ENCODE data around the gene ZSCAN12. TPM values are rescaled to one million over a fixed set of nuclear protein-coding genes. Genes with fewer than 3 reads are reported as not detected.

ZSCAN12 gene
- total RNA-seq, 2 experiments from 2014 or later, result 2.0 to 2.3 TPM

GRCh38 chr6:28429781-28430180 lies 30.2 kb upstream of the ZSCAN12 start:
- Mint-ChIP-seq H3K4me3 (no peak overlapping the region), H3K9me3 (no peaks in the 10 kb centered on the region), H3K4me1 (ENCODE audit: low read depth) (peaks cover 16% of the 10 kb centered on the region), H3K27ac (no peak overlapping the region), H3K36me3 (ENCODE audit: low read depth) (peaks cover 4% of the 10 kb centered on the region), H3K27me3 (no peaks in the 10 kb centered on the region)
- no peak for TF ChIP-seq CTCF (IDR thresholded peaks at IDR 0.05)
- DNase-seq (no peak), ATAC-seq (ENCODE audit: poor library complexity) (no peak)
- Histone ChIP-seq H3K27me3 (ENCODE audit: control insufficient read depth in 1 of 2, insufficient read depth in 2 of 2, low read length in 2 of 2) (no peaks in the 10 kb centered on the region), H3K4me1 (ENCODE audit: insufficient read depth, low read length) (peaks cover 2% of the 10 kb centered on the region), H3K36me3 (ENCODE audit: insufficient read depth, low read length) (no peaks in the 10 kb centered on the region), H3K4me3 (ENCODE audit: low read length) (no peak overlapping the region), H3K27ac (ENCODE audit: low read depth in 1 of 2, low read length in 2 of 2) (no peak overlapping the region), H3K9me3 (ENCODE audit: control insufficient read depth in 1 of 2, insufficient read depth in 1 of 2, low read length in 2 of 2) (no peaks in the 10 kb centered on the region)
- ChIA-PET POLR2A (no interaction called here), CTCF (no interaction called here)
- intact Hi-C loops (cut with DNase I, micrococcal nuclease), result no loop called here

GRCh38 chr6:28425944-28426541 lies 26.5 kb upstream of the ZSCAN12 start:
- H3K36me3 Mint-ChIP-seq (ENCODE audit: low read depth), result no peaks in the 10 kb centered on the region
- no peaks in the 10 kb centered on the region for H3K9me3 ChIP-seq (ENCODE audit: control insufficient read depth in 1 of 2, insufficient read depth in 1 of 2, low read length in 2 of 2)
- H3K4me3 ChIP-seq (ENCODE audit: low read length), result no peak overlapping the region
- ChIA-PET CTCF (no interaction called here), POLR2A (interaction anchor here (0.6 kb wide), 1 partner anchor 12 kb away, joined by 3 read pairs; no protein-coding TSS in a partner anchor)
- H3K27me3 Mint-ChIP-seq, result no peaks in the 10 kb centered on the region
- peaks cover 16% of the 10 kb centered on the region for H3K4me1 Mint-ChIP-seq (ENCODE audit: low read depth)
- no peak for DNase-seq
- H3K36me3 ChIP-seq (ENCODE audit: insufficient read depth, low read length), result no peaks in the 10 kb centered on the region
- peak overlapping the region; percentile 70 for H3K27ac Mint-ChIP-seq
- no peak for TF ChIP-seq CTCF (IDR thresholded peaks at IDR 0.05)
- peak overlapping the region in 1 of 2 donors; percentile 14 for H3K27ac ChIP-seq (ENCODE audit: low read depth in 1 of 2, low read length in 2 of 2)
- H3K27me3 ChIP-seq (ENCODE audit: control insufficient read depth in 1 of 2, insufficient read depth in 2 of 2, low read length in 2 of 2), result no peaks in the 10 kb centered on the region
- peaks cover 4% of the 10 kb centered on the region for H3K9me3 Mint-ChIP-seq
- peaks cover 2% of the 10 kb centered on the region for H3K4me1 ChIP-seq (ENCODE audit: insufficient read depth, low read length)
- no peak for ATAC-seq (ENCODE audit: poor library complexity)
- intact Hi-C loops (cut with DNase I, micrococcal nuclease), result no loop called here
- H3K4me3 Mint-ChIP-seq, result no peak overlapping the region

- TF ChIP-seq CTCF (IDR thresholded peaks at IDR 0.05), result no peak
- DNase-seq (no peak), ATAC-seq (ENCODE audit: poor library complexity) (no peak)
- Histone ChIP-seq H3K27ac (ENCODE audit: low read depth in 1 of 2, low read length in 2 of 2) (no peak overlapping the region), H3K36me3 (ENCODE audit: insufficient read depth, low read length) (no peaks in the 10 kb centered on the region), H3K9me3 (ENCODE audit: control insufficient read depth in 1 of 2, insufficient read depth in 1 of 2, low read length in 2 of 2) (no peaks in the 10 kb centered on the region), H3K4me3 (ENCODE audit: low read length) (no peak overlapping the region), H3K27me3 (ENCODE audit: control insufficient read depth in 1 of 2, insufficient read depth in 2 of 2, low read length in 2 of 2) (no peaks in the 10 kb centered on the region), H3K4me1 (ENCODE audit: insufficient read depth, low read length) (peaks cover 2% of the 10 kb centered on the region)
- POLR2A ChIA-PET, result no interaction called here
- peaks cover 4% of the 10 kb centered on the region for H3K9me3 Mint-ChIP-seq
- no peak overlapping the region for H3K27ac Mint-ChIP-seq
- CTCF ChIA-PET, result no interaction called here
- peaks cover 16% of the 10 kb centered on the region for H3K4me1 Mint-ChIP-seq (ENCODE audit: low read depth)
- no peak overlapping the region for H3K4me3 Mint-ChIP-seq
- no peaks in the 10 kb centered on the region for H3K36me3 Mint-ChIP-seq (ENCODE audit: low read depth)
- H3K27me3 Mint-ChIP-seq, result no peaks in the 10 kb centered on the region
- intact Hi-C loops (cut with DNase I, micrococcal nuclease), result no loop called here
Observed at GRCh38 chr6:28424163-28424562, 24.6 kb upstream of the ZSCAN12 start.
